Epithelial cell of proximal tubule (primary cell): Measurements from ENCODE around the gene TUBAL3. TPM values are rescaled to one million over a fixed set of nuclear protein-coding genes. Genes with fewer than 3 reads are reported as not detected.
A peak's percentile ranks its signal among the peaks of the same experiment; 100 is the strongest.

Experiments used
- DNase-seq: peaks from one replicate; pipeline ENCODE4 v3.0.0-alpha.2; 2011; ENCODE audit warnings: low read depth
- H3K4me3 ChIP-seq: 2 replicates; pipeline ENCODE4 v1.5.1; 2011; ENCODE audit warnings: low read depth, mild to moderate bottlenecking, low read length
- CTCF ChIP-seq: conservative IDR thresholded peaks from 2 replicates; pipeline ENCODE4 v1.5.1; 2012; ENCODE audit warnings: low read depth, mild to moderate bottlenecking, low read length
- total RNA-seq: library from RNA; depleted of rRNA; stranded (reverse); fragments of >200 nt; gene quantifications from 2 replicates; pipeline ENCODE4 v1.2.3, GENCODE V29; 2015

Gene TUBAL3
- total RNA-seq, 1 donor from 2014 or later: not detected

GRCh38 chr10:5355594-5356301 is 48.9 kb downstream of the TUBAL3 start:
- no peak overlapping the region for H3K4me3 ChIP-seq
- TF ChIP-seq CTCF: no peak
- DNase-seq: no peak

DNA sequence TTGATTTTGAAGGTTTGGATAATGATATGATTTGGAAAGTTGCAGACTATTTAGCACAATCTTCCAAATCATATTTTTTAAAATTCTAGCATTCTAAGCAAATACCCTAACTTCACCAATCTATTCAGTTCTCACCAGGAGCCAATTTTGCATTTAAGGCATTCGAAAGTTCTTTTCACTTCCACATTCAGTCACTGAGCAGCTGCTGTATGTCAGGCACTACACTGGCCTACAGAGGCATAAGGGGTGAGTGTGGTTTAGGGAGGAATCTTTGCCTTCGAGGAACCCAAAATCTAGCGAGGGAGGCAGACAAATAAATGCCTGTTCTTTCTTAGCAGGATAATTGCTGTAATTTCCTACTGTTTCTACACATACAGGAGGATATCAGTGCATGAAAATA is 50.6 kb downstream of the TUBAL3 start:
- H3K4me3 ChIP-seq: no peak overlapping the region
- no peak for DNase-seq
- no peak for TF ChIP-seq CTCF

DNA sequence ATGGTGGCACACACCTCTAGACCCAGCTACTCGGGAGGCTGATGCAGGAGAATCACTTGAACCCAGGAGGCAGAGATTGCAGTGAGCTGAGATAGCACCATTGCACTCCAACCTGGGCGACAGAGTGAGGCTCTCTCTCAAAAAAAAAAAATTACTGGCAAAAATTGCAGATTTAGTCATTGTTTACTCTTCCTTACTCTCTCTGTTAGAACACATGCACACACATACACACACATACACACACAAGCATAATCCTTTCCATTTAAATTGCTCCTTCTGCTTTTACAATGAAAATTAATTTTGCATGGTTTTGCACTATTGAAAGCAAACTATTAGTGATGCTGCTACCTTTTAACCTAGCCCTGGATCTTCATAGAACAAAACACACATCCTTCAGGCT is 55.3 kb downstream of the TUBAL3 start:
- no peak overlapping the region for H3K4me3 ChIP-seq
- no peak for DNase-seq
- no peak for TF ChIP-seq CTCF

GRCh38 chr10:5346881-5347280 is 57.7 kb downstream of the TUBAL3 start:
- no peak for TF ChIP-seq CTCF
- no peak for DNase-seq
- H3K4me3 ChIP-seq: no peak overlapping the region

GRCh38 chr10:5344746-5345145 is 59.9 kb downstream of the TUBAL3 start:
- no peak overlapping the region for H3K4me3 ChIP-seq
- no peak for TF ChIP-seq CTCF
- DNase-seq: peak; percentile 43

- DNase-seq: no peak
- no peak for TF ChIP-seq CTCF
- H3K4me3 ChIP-seq: no peak overlapping the region
These were observed 60.6 kb downstream of the TUBAL3 start for GRCh38 chr10:5343979-5344378.

- no peak for DNase-seq
- peak; percentile 20 for TF ChIP-seq CTCF
- no peak overlapping the region for H3K4me3 ChIP-seq
These were observed 61.1 kb downstream of the TUBAL3 start for GRCh38 chr10:5343561-5343960.
